ENCODE results near the gene IQSEC1.
A peak's percentile ranks its signal among the peaks of the same experiment; 100 is the strongest.
"Not testable (repeated sequence)": the region's sequence is repeated elsewhere in the genome, so short reads cannot be mapped to it uniquely, and the experiment has no call there.

The IQSEC1 gene

GRCh38 chr3:12884790-12885582 is 188.2 kb downstream of the IQSEC1 start:
- no peak for DNase-seq

- no peak for DNase-seq
Observed at GRCh38 chr3:12884186-12884680, 189.0 kb downstream of the IQSEC1 start.

- no peak for DNase-seq
Observed at GRCh38 chr3:12882336-12883310, 190.6 kb downstream of the IQSEC1 start.

GRCh38 chr3:12881858-12882257 is 191.4 kb downstream of the IQSEC1 start:
- not testable (repeated sequence) for DNase-seq

GRCh38 chr3:12879191-12879815 is 193.9 kb downstream of the IQSEC1 start:
- DNase-seq: no peak

GRCh38 chr3:12878758-12879157 is 194.5 kb downstream of the IQSEC1 start:
- DNase-seq: not testable (repeated sequence)

GRCh38 chr3:12878141-12878574 is 195.1 kb downstream of the IQSEC1 start:
- no peak for DNase-seq

GRCh38 chr3:12877040-12877439 is 196.2 kb downstream of the IQSEC1 start:
- no peak for DNase-seq

GRCh38 chr3:12875857-12876836 is 197.1 kb downstream of the IQSEC1 start:
- no peak for DNase-seq

- no peak for DNase-seq
Observed at GRCh38 chr3:12871404-12871983, 201.7 kb downstream of the IQSEC1 start.

- DNase-seq: peak; percentile 58
Observed at GRCh38 chr3:12870942-12871341, 202.3 kb downstream of the IQSEC1 start.

GRCh38 chr3:12869035-12869621 is 204.1 kb downstream of the IQSEC1 start:
- no peak for DNase-seq

- peak; percentile 69 for DNase-seq
Observed at GRCh38 chr3:12868039-12869034, 204.9 kb downstream of the IQSEC1 start.

- DNase-seq: no peak
Observed at GRCh38 chr3:12866836-12867235, 206.4 kb downstream of the IQSEC1 start.

GRCh38 chr3:12865271-12865670 is 208.0 kb downstream of the IQSEC1 start:
- no peak for DNase-seq

- DNase-seq: no peak
Observed at GRCh38 chr3:12862387-12862786, 210.8 kb downstream of the IQSEC1 start.

- no peak for DNase-seq
Observed at GRCh38 chr3:12861611-12862010, 211.6 kb downstream of the IQSEC1 start.

GRCh38 chr3:12859840-12860239 is 213.4 kb downstream of the IQSEC1 start:
- DNase-seq: no peak

GRCh38 chr3:12856626-12857025 is 216.6 kb downstream of the IQSEC1 start:
- DNase-seq: no peak

- no peak for DNase-seq
Observed at GRCh38 chr3:12854565-12854964, 218.7 kb downstream of the IQSEC1 start.
